Measurements from ENCODE around the gene TM4SF5.

GRCh38 chr17:4738136-4739121 is 33.3 kb upstream of the TM4SF5 start:
- no peak for TF ChIP-seq TCF7L2 (IDR thresholded peaks at IDR 0.05; ENCODE audit: borderline replicate concordance, extremely low read depth, insufficient read depth, insufficient read length)
- TF ChIP-seq CTCF (IDR thresholded peaks at IDR 0.05 in 2 of 3, conservative IDR thresholded peaks at IDR 0.05 in 1 of 3; ENCODE audit: borderline replicate concordance in 1 of 3, insufficient read depth in 1 of 3, low read depth in 2 of 3, low read length in 2 of 3) = no peak
- TF ChIP-seq EZH2 (IDR thresholded peaks at IDR 0.05) = no peak
